GM12878 (cell line): Measurements from ENCODE around the gene TIMM50. TPM values are rescaled to one million over a fixed set of nuclear protein-coding genes. Genes with fewer than 3 reads are reported as not detected.

Source experiments
- ATAC-seq: fragments of 200-7000 bp; cut with Tn5 transposase; 3 replicates; pipeline ENCODE4 v1.9.1; 2020; ENCODE audit warnings: mild to moderate bottlenecking, moderate library complexity
- BruUV-seq: library from RNA; stranded (reverse); fragments of 400-500 nt; replicated peaks from 2 replicates; lab custom pipeline; 2021; lab: Mats Ljungman, UMichigan
- CTCF ChIA-PET: fragments of 300-600 bp; sonication (Branson Sonifier 250); formaldehyde crosslinking; extraction: SDS; loops from one replicate; lab custom pipeline; 2021; ENCODE audit warnings: inconsistent platforms; lab: Yijun Ruan, JAX
- POLR2A ChIA-PET: fragments of 350-600 bp; formaldehyde crosslinking; extraction: SDS; loops from one replicate; lab custom pipeline; 2021; ENCODE audit warnings: inconsistent platforms; lab: Charles Lee
- RAD21 ChIA-PET: fragments of 300-600 bp; sonication (Branson Sonifier 250); formaldehyde crosslinking; loops from one replicate; lab custom pipeline; 2023; ENCODE audit warnings: antibody characterized with exemption; ENCODE audit not compliant: unreplicated experiment; lab: Charles Lee
- SMC1A ChIA-PET: fragments of 300-600 bp; sonication (Branson Sonifier 250); formaldehyde crosslinking; loops from one replicate; lab custom pipeline; 2023; ENCODE audit not compliant: unreplicated experiment, uncharacterized antibody; lab: Charles Lee
- DNase-seq: peaks from one replicate; pipeline ENCODE4 v3.0.0-alpha.2; 2011; ENCODE audit warnings: low read depth, low spot score
- FAIRE-seq: peaks from 3 replicates; lab custom pipeline; 2011; peaks lifted over from hg19 to GRCh38; lab: Jason Lieb, UNC
- H2AFZ ChIP-seq: 2 replicates; pipeline ENCODE4 v1.6.0; 2011; ENCODE audit warnings: low read depth, low read length, control low read depth; ENCODE audit not compliant: control insufficient read depth
- H3K27ac ChIP-seq: 2 replicates; pipeline ENCODE4 v1.5.1; 2011; ENCODE audit warnings: control low read depth; ENCODE audit not compliant: control insufficient read depth, insufficient read depth
- H3K27me3 ChIP-seq, 2 experiments: replicated peaks in 1 of 2; 2 replicates each; pipeline versions ENCODE4 v1.6.0 to v1.6.1; 2011; ENCODE audit warnings: low read length in 1 of 2; ENCODE audit not compliant: control insufficient read depth in 2 of 2, insufficient read depth in 2 of 2
- H3K36me3 ChIP-seq, 2 experiments: 2 replicates each; pipeline ENCODE4 v1.5.1; 2011; ENCODE audit warnings: low read length in 1 of 2; ENCODE audit not compliant: control insufficient read depth in 2 of 2, insufficient read depth in 2 of 2
- H3K4me1 ChIP-seq: 2 replicates; pipeline ENCODE4 v1.6.1; 2011; ENCODE audit warnings: mild to moderate bottlenecking, low read length, moderate library complexity, mixed read lengths; ENCODE audit not compliant: control insufficient read depth, insufficient read depth
- H3K4me2 ChIP-seq: 2 replicates; pipeline ENCODE4 v1.6.0; 2011; ENCODE audit warnings: control low read depth; ENCODE audit not compliant: control insufficient read depth, insufficient read depth
- H3K4me3 ChIP-seq: fragments of 200-600 bp; sonication (generic); 2 replicates; pipeline ENCODE4 v1.5.1; 2016
- H3K79me2 ChIP-seq: 2 replicates; pipeline ENCODE4 v1.6.0; 2011; ENCODE audit warnings: low read length; ENCODE audit not compliant: control insufficient read depth, insufficient read depth
- H3K9ac ChIP-seq: 2 replicates; pipeline ENCODE4 v1.8.0; 2011; ENCODE audit warnings: low read length, control low read depth, mixed read lengths; ENCODE audit not compliant: control insufficient read depth, insufficient read depth
- H3K9me3 ChIP-seq: replicated peaks from 3 replicates; pipeline ENCODE4 v1.5.1; 2011; ENCODE audit warnings: mild to moderate bottlenecking, low read length; ENCODE audit not compliant: control insufficient read depth, insufficient read depth
- H4K20me1 ChIP-seq: 2 replicates; pipeline ENCODE4 v1.6.0; 2011; ENCODE audit not compliant: control insufficient read depth, insufficient read depth
- CBX3 ChIP-seq: fragments of 200-600 bp; sonication (generic); IDR thresholded peaks from 2 replicates; pipeline ENCODE4 v1.6.1; 2016; ENCODE audit warnings: low read depth, borderline replicate concordance
- DPF2 ChIP-seq: fragments of 450-650 bp; IDR thresholded peaks from 2 replicates; pipeline ENCODE4 v1.6.1; 2017; ENCODE audit warnings: mild to moderate bottlenecking
- NR2C2 ChIP-seq: IDR thresholded peaks from 2 replicates; pipeline ENCODE4 v1.6.1; 2011; ENCODE audit warnings: borderline replicate concordance, low read depth; ENCODE audit not compliant: control insufficient read depth, insufficient read length
- POLR2AphosphoS5 ChIP-seq: IDR thresholded peaks from 2 replicates; pipeline ENCODE4 v1.6.1; 2011; ENCODE audit warnings: mild to moderate bottlenecking, low read length, inconsistent platforms
- RCOR1 ChIP-seq: conservative IDR thresholded peaks from 2 replicates; pipeline ENCODE4 v1.6.1; 2012; ENCODE audit warnings: low read depth, low read length, improper control_type of control experiment
- SMARCA5 ChIP-seq: fragments of 450-650 bp; IDR thresholded peaks from 2 replicates; pipeline ENCODE4 v1.6.1; 2017; ENCODE audit warnings: mild to moderate bottlenecking
- SPI1 ChIP-seq: IDR thresholded peaks from 2 replicates; pipeline ENCODE4 v1.6.1; 2011; ENCODE audit warnings: low read depth, mild to moderate bottlenecking, low read length, moderate library complexity, borderline replicate concordance; ENCODE audit not compliant: insufficient read depth
- TBL1XR1 ChIP-seq: IDR thresholded peaks from 2 replicates; pipeline ENCODE4 v1.6.1; 2012; ENCODE audit warnings: low read depth, low read length, improper control_type of control experiment
- ZNF24 ChIP-seq: fragments of 450-650 bp; IDR thresholded peaks from 2 replicates; pipeline ENCODE4 v1.6.1; 2017; ENCODE audit warnings: antibody characterized with exemption, mild to moderate bottlenecking
- WGBS: methylation state at CpG from one replicate; pipeline ENCODE4 v1.1.6; 2016; ENCODE audit warnings: low lambda C conversion rate; ENCODE audit not compliant: insufficient replicate concordance, insufficient coverage; ENCODE audit errors: missing lambda C conversion rate; 5-methylcytosine and 5-hydroxymethylcytosine counted together
- in situ Hi-C: fragments of 300-500 bp; cut with MboI; formaldehyde crosslinking; loops from 9 replicates; pipeline ENCODE4 v1.14.3; 2018; ENCODE audit warnings: mixed read lengths
- intact Hi-C: fragments of 100-400 bp; cut with micrococcal nuclease; formaldehyde crosslinking; loops from one replicate; pipeline ENCODE4 v1.14.2; 2022; ENCODE audit not compliant: unreplicated experiment
- polyA plus RNA-seq, 11 experiments: library from polyadenylated mRNA; depleted of rRNA in 4 of 11; unstranded in 6 of 11; stranded (reverse) in 5 of 11; fragments of >200 nt; fragmentation: Nextera tagmentation in 4 of 11; fragmentation: Illumina TruSeq in 1 of 11; extraction: Ambion mirVana in 4 of 11; extraction: Trizol in 1 of 11; gene quantifications; 1 replicate in 1 of 11; 2 replicates in 10 of 11; pipeline versions ENCODE4 v1.2.1 to v1.2.3, GENCODE V29; 2011 to 2016; ENCODE audit warnings: inconsistent platforms in 2 of 11, missing spikeins in 2 of 11, low read depth in 1 of 11
- total RNA-seq, 4 experiments: library from RNA; depleted of rRNA in 3 of 4; stranded (reverse); fragments of >200 nt in 3 of 4; fragmentation: Illumina TruSeq in 1 of 4; extraction: Trizol in 1 of 4; gene quantifications; 2 replicates each; pipeline versions ENCODE4 v1.2.1 to v1.2.3, GENCODE V29; 2013 to 2021
- TF ChIP-seq, protein P1 (sequence below): fragments of 450-650 bp; IDR thresholded peaks from 2 replicates; pipeline ENCODE4 v1.6.1; 2016; ENCODE audit warnings: mild to moderate bottlenecking

TIMM50 gene
- total and polyA plus RNA-seq, 10 of the 15 experiments (the other 5 are each of a cell fraction or from before 2014, with no cell fraction given) = 15.6 to 146 (median 101) TPM

DNA sequence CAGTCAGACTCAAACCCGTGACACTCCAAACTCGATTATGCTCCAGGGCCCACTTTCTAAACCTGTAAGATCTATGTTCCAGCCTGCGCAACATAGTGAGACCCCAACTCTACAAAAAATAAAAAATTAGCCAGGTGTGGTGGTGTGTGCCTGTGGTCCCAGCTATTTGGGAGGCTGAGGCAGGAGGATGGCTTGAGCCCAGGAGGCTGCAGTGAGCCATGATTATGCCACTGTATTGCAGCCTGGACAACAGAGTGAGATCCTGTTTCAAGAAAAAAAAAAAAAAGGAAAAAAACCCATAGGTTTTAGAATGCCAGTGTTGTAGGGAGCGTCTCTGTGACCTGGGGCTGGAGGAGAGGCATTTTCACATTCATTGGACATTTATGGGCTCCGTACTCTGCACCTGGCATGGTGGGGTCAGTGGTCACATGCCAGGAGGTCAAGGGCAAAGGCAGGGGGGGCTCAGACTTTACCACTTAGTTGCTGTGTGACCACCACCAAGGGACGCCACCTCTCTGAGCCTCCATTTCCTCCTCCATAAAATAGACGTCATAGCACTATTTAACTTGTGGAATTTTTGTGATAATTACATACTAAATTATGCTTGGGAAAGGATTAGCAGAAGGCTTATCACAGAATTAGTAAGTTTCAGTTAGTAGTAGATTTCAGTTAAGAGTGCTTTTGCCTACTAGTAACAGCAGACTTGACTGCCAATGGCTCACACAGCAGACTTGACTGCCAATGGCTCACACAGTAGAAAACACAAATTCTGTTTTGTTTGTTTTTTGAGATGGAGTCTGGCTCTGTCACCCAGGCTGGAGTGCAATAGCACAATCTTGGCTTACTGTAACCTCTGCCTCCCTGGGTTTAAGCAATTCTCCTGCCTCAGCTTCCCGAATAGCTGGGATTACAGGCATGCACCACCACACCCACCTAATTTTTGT, 40.2 kb downstream of the TIMM50 start:
- no peak overlapping the region for H3K4me3 ChIP-seq
- no peaks in the 10 kb centered on the region for H3K79me2 ChIP-seq
- BruUV-seq = no TSS peak
- RAD21 ChIA-PET = interaction anchor here (0.7 kb wide), 1 partner anchor 45 kb away, joined by 3 read pairs; no protein-coding TSS in a partner anchor
- TF ChIP-seq SMARCA5 = no peak
- no peak for TF ChIP-seq ZNF24
- POLR2A ChIA-PET = no interaction called here
- no peak for DNase-seq
- SMC1A ChIA-PET = no interaction called here
- 54% methylated on average over 8 of the region's 8 CpGs for WGBS
- no peaks in the 10 kb centered on the region for H3K36me3 ChIP-seq
- FAIRE-seq = no peak
- peaks cover 3 to 4% of the 10 kb centered on the region in 2 experiments for H3K27me3 ChIP-seq
- no peak overlapping the region for H2AFZ ChIP-seq
- H3K4me2 ChIP-seq = no peak overlapping the region
- H3K9me3 ChIP-seq = no peaks in the 10 kb centered on the region
- H3K4me1 ChIP-seq = peaks cover 5% of the 10 kb centered on the region
- CTCF ChIA-PET = no interaction called here
- in situ Hi-C loops = no loop called here
- H3K27ac ChIP-seq = no peak overlapping the region
- no peak overlapping the region for H3K9ac ChIP-seq
- intact Hi-C loops = no loop called here
- H4K20me1 ChIP-seq = no peaks in the 10 kb centered on the region
- no peak for ATAC-seq

DNA sequence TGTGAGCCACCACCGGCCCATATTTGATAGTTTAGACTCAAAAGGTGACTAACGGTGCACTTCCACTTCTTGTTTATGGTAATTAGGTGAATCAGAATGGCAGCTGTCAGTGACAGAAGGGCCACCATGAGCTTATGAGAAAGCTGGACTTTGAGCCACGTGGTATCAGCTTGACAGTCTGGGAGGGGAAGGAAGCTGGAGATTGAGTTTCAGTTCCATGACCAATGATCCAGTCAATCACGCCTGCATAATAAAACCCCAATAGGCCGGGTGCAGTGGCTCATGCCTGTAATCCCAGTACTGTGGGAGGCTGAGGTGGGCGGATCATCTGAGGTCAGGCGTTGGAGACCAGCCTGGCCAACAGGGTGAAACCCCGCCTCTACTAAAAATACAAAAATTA, 43.9 kb downstream of the TIMM50 start:
- DNase-seq (no peak), ATAC-seq (peak; percentile 77), FAIRE-seq (no peak)
- H3K4me1 ChIP-seq = no peaks in the 10 kb centered on the region
- no peak overlapping the region for H3K4me2 ChIP-seq
- H3K9me3 ChIP-seq = no peaks in the 10 kb centered on the region
- no peaks in the 10 kb centered on the region for H3K36me3 ChIP-seq
- RAD21 ChIA-PET = interaction anchor here (1.0 to 1.1 kb wide), 2 partner anchors 12 to 84 kb away, joined by 4 to 5 read pairs; no protein-coding TSS in a partner anchor
- H3K27ac ChIP-seq = no peak overlapping the region
- SMC1A ChIA-PET = interaction anchor here (0.9 kb wide), 1 partner anchor 22 kb away, joined by 3 read pairs; no protein-coding TSS in a partner anchor
- H4K20me1 ChIP-seq = no peaks in the 10 kb centered on the region
- no peaks in the 10 kb centered on the region for H3K79me2 ChIP-seq
- 34% methylated on average over 8 of the region's 8 CpGs for WGBS
- H3K4me3 ChIP-seq = no peak overlapping the region
- POLR2A ChIA-PET = interaction anchor here (0.6 kb wide), 2 partner anchors 75 to 832 kb away, joined by 3 to 4 read pairs; no protein-coding TSS in a partner anchor
- no TSS peak for BruUV-seq
- in situ Hi-C loops = no loop called here
- H2AFZ ChIP-seq = no peak overlapping the region
- CTCF ChIA-PET = interaction anchor here (1.0 to 1.9 kb wide), 4 partner anchors 10 to 84 kb away, joined by 3 to 8 read pairs (median 6); partner anchors contain the start of gene DLL3
- H3K9ac ChIP-seq = no peak overlapping the region
- intact Hi-C loops = no loop called here
- TF ChIP-seq TBL1XR1 = no peak
- no peak for TF ChIP-seq RCOR1
- no peak for TF ChIP-seq DPF2
- peak; percentile 43; the same call in 1 of the 2 replicates for TF ChIP-seq SPI1
- no peak for TF ChIP-seq CBX3
- TF ChIP-seq POLR2AphosphoS5 = no peak
- TF ChIP-seq, protein P1, sequence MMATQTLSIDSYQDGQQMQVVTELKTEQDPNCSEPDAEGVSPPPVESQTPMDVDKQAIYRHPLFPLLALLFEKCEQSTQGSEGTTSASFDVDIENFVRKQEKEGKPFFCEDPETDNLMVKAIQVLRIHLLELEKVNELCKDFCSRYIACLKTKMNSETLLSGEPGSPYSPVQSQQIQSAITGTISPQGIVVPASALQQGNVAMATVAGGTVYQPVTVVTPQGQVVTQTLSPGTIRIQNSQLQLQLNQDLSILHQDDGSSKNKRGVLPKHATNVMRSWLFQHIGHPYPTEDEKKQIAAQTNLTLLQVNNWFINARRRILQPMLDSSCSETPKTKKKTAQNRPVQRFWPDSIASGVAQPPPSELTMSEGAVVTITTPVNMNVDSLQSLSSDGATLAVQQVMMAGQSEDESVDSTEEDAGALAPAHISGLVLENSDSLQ = peak; percentile 66
- no peak for TF ChIP-seq NR2C2
- TF ChIP-seq, all 136 proteins: peak for 2
- no peaks in the 10 kb centered on the region for H3K27me3 ChIP-seq
